Measurements from ENCODE around the gene CCDC6.

CCDC6 gene

DNA sequence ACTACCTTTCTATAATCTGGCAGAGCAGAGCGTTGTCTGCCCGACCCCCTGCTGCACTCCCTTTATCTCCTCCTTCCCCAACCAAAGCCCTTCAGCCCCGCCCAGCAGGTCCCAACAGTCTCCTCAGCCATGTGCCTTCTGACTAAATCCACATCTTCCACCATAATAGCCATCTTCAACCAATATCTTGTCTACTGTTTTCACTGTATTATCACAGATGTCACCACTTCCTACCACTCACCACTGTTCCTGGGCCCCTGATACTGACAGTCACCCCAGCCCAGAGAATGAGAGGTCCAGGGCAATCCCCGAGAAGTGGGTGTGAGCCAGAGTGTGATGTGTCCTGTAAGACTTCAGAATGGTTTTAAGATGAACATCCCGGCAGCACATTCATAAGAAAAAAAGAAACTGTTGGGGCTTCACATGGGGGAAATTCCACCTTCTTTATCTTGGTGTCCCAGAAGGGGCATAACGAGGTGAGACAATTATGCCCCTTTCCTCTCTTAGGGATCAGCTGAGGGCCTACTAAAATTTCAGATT lies 25.3 kb downstream of the CCDC6 start:
- TF ChIP-seq, protein P1, sequence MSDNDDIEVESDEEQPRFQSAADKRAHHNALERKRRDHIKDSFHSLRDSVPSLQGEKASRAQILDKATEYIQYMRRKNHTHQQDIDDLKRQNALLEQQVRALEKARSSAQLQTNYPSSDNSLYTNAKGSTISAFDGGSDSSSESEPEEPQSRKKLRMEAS (IDR thresholded peaks at IDR 0.05; ENCODE audit: low read depth, low read length), result no peak
- TF ChIP-seq MYC (IDR thresholded peaks at IDR 0.05; ENCODE audit: low read depth, low read length), result no peak
- TF ChIP-seq, protein P2, sequence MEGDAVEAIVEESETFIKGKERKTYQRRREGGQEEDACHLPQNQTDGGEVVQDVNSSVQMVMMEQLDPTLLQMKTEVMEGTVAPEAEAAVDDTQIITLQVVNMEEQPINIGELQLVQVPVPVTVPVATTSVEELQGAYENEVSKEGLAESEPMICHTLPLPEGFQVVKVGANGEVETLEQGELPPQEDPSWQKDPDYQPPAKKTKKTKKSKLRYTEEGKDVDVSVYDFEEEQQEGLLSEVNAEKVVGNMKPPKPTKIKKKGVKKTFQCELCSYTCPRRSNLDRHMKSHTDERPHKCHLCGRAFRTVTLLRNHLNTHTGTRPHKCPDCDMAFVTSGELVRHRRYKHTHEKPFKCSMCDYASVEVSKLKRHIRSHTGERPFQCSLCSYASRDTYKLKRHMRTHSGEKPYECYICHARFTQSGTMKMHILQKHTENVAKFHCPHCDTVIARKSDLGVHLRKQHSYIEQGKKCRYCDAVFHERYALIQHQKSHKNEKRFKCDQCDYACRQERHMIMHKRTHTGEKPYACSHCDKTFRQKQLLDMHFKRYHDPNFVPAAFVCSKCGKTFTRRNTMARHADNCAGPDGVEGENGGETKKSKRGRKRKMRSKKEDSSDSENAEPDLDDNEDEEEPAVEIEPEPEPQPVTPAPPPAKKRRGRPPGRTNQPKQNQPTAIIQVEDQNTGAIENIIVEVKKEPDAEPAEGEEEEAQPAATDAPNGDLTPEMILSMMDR (IDR thresholded peaks at IDR 0.05; ENCODE audit: low read depth, low read length), result no peak
- no peak for TF ChIP-seq POLR2A (IDR thresholded peaks at IDR 0.05; ENCODE audit: extremely low read depth, insufficient read length)
- DNase-seq (ENCODE audit: low read depth), result no peak
- H3K4me3 ChIP-seq (ENCODE audit: low read depth, low read length), result no peak overlapping the region

DNA sequence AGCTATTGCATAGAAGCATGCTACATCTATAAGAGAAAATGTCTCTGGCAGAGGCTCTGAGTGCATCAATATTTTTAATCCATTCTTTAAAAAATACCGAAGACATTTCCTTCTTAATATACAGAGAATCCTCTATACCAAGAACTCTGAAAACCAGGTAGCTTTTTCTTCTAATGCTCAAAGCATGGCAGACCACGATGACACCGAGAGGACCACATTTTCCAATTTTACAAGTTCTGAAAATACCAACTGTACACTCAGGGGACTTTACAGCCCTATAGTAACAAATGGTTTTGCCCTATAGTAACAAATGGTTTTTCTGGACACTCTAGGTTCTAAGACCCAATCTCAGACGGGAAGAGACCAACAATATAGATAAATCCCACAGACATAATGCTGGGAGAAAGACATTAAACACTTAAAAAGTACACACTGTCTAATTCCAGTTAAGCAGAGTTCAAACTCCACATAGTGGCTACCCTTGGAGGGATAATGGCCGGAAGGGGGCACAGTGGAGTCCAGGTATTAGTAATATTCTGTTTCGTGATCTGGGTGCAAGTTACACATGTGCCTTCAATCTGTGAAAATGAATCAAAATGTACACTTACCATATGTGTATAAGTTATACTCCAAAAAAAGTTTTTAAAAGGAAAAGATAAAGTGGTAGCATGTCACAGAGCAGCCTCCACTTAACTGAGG lies 26.2 kb downstream of the CCDC6 start:
- H3K4me3 ChIP-seq (ENCODE audit: low read depth, low read length), result no peak overlapping the region
- TF ChIP-seq, protein P1 (IDR thresholded peaks at IDR 0.05; ENCODE audit: low read depth, low read length), result no peak
- TF ChIP-seq POLR2A (IDR thresholded peaks at IDR 0.05; ENCODE audit: extremely low read depth, insufficient read length), result no peak
- no peak for TF ChIP-seq MYC (IDR thresholded peaks at IDR 0.05; ENCODE audit: low read depth, low read length)
- TF ChIP-seq, protein P2 (IDR thresholded peaks at IDR 0.05; ENCODE audit: low read depth, low read length), result no peak
- no peak for DNase-seq (ENCODE audit: low read depth)

DNA sequence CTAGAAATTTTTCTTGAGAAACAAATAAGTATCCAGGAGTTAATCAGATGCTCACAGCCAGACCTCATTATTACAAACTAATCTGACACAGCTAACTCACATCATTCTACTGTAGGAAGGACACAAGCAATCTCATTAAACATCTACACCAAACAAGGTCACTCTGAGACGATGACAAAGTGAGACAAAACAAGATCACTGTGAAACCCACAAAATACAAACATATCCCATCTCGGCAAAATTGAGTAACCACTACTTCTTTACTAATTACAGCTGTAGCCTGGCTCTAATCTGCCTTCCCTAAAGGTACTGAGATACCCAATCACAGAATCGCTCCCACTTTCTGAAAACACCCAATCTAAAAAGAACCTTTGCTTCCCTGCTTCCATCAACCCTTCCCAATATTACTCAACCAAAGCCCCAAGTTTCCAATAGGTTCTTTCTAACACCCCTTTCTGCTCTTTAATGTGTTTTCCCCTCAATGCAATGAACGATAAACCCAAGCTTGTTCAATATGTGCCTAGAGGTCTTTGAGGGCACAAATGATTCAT lies 26.9 kb downstream of the CCDC6 start:
- no peak overlapping the region for H3K4me3 ChIP-seq (ENCODE audit: low read depth, low read length)
- DNase-seq (ENCODE audit: low read depth), result peak; percentile 9
- TF ChIP-seq, protein P2 (IDR thresholded peaks at IDR 0.05; ENCODE audit: low read depth, low read length), result no peak
- TF ChIP-seq, protein P1 (IDR thresholded peaks at IDR 0.05; ENCODE audit: low read depth, low read length), result no peak
- no peak for TF ChIP-seq POLR2A (IDR thresholded peaks at IDR 0.05; ENCODE audit: extremely low read depth, insufficient read length)
- no peak for TF ChIP-seq MYC (IDR thresholded peaks at IDR 0.05; ENCODE audit: low read depth, low read length)

DNA sequence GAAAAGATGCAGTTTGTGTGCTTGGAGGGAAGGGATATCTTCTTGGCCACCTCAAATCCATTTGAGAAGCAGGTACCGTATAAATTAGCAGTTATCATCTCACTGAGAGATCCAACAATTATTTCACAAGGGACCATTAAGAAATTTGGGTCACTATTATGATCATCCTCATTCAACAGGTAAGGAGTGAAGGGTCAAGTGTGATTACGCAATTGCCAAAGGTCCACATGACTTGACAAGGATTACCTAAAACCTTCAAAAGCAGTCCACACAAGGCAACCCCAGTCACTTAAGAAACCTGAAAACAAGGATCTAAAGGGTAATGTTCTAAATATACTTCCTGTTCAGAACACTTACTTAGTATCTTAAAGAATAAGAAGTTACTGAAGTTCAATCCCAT lies 27.4 kb downstream of the CCDC6 start:
- DNase-seq (ENCODE audit: low read depth), result no peak
- no peak overlapping the region for H3K4me3 ChIP-seq (ENCODE audit: low read depth, low read length)
- TF ChIP-seq, protein P2 (IDR thresholded peaks at IDR 0.05; ENCODE audit: low read depth, low read length), result no peak
- TF ChIP-seq, protein P1 (IDR thresholded peaks at IDR 0.05; ENCODE audit: low read depth, low read length), result no peak
- no peak for TF ChIP-seq MYC (IDR thresholded peaks at IDR 0.05; ENCODE audit: low read depth, low read length)
- TF ChIP-seq POLR2A (IDR thresholded peaks at IDR 0.05; ENCODE audit: extremely low read depth, insufficient read length), result no peak

DNA sequence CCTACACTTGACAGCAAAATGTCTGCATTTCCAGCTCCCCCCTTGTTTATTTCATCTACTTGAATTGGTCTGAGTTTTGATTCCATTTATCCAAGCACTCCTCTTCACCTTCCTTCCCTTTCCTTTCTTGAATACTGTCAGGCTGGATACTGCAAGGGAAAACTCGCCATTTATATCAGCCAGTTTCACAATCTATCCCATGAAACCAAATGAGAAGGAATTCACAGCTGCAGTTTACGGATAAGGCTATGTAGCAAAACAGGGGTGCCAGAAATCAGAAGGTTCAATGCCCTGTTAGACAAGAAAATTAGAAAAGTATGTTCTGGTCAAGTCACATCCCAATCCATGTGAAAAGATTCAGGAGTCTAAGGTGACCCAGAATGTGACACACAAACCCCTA lies 28.1 kb downstream of the CCDC6 start:
- no peak for DNase-seq (ENCODE audit: low read depth)
- TF ChIP-seq, protein P2 (IDR thresholded peaks at IDR 0.05; ENCODE audit: low read depth, low read length), result no peak
- TF ChIP-seq MYC (IDR thresholded peaks at IDR 0.05; ENCODE audit: low read depth, low read length) (no peak), POLR2A (IDR thresholded peaks at IDR 0.05; ENCODE audit: extremely low read depth, insufficient read length) (no peak)
- TF ChIP-seq, protein P1 (IDR thresholded peaks at IDR 0.05; ENCODE audit: low read depth, low read length), result no peak
- no peak overlapping the region for H3K4me3 ChIP-seq (ENCODE audit: low read depth, low read length)
